T-helper 2 cell treated with Interferon-gamma antibody and Interleukin-4, amounts not matched to agents 5 μg/mL and 100 μg/mL, for 36 hours (primary cell): Measurements from ENCODE around the gene KRT79.

Source experiments
- DNase-seq: peaks from one replicate; pipeline ENCODE4 v3.0.0; 2021; ENCODE audit warnings: low spot score
- H3K27ac Mint-ChIP-seq: one replicate; pipeline ENCODE4 v1.8.0; 2021; ENCODE audit warnings: mild to moderate bottlenecking, mixed read lengths
- H3K27me3 Mint-ChIP-seq: one replicate; pipeline ENCODE4 v1.8.0; 2021; ENCODE audit warnings: low read depth, mixed read lengths
- H3K36me3 Mint-ChIP-seq: one replicate; pipeline ENCODE4 v1.8.0; 2021; ENCODE audit warnings: low read depth, mixed read lengths
- H3K4me1 Mint-ChIP-seq: one replicate; pipeline ENCODE4 v1.8.0; 2021; ENCODE audit warnings: low read depth, mixed read lengths
- H3K4me3 Mint-ChIP-seq: one replicate; pipeline ENCODE4 v1.8.0; 2022; ENCODE audit warnings: mild to moderate bottlenecking, moderate library complexity, mixed read lengths
- H3K9me3 Mint-ChIP-seq: one replicate; pipeline ENCODE4 v1.8.0; 2021; ENCODE audit warnings: mixed read lengths

KRT79 gene

DNA sequence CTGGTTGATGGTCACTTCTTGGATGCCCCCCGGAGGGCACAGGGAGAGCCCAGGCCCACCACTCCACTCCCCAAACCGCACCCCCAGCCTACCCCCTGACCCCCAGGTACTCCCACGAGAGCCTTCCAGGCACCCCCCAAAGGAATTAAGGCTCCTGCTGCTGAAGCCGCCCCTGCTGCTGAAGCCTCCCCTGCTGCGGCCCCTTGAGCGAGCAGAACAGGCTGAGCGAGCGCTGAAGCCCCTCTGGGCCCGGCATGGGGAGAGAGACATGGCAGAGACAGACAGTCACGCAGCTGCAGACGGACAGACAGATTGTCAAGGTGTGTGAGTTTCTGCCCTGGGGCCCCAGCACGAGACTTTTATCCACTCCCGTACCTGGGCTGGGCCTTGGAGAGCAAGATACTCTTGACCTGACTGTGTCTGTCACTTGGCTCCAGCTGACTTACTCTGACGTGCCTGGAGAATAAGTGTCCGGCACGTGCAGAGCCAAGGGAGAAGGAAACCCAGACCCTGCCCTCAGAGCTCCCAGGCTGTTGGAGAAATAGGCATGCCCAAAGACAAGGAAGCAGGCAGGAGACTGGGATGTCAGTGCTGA, 14.6 kb upstream of the KRT79 start, which contains the start of gene KRT78:
Gene KRT78, minus strand, starts transcription at position 334 of the 595 bp plus-strand sequence. Its CDS starts 64 bp downstream, at position 270.
- H3K27ac Mint-ChIP-seq, result no peak within 1 kb of the TSS
- DNase-seq, result no peak
- H3K9me3 Mint-ChIP-seq, result no peaks in the 10 kb centered on the region
- H3K4me3 Mint-ChIP-seq, result no peak within 1 kb of the TSS
- H3K36me3 Mint-ChIP-seq, result no peaks in the 10 kb centered on the region
- no peaks in the 10 kb centered on the region for H3K4me1 Mint-ChIP-seq
- peaks cover 14% of the 10 kb centered on the region for H3K27me3 Mint-ChIP-seq

DNA sequence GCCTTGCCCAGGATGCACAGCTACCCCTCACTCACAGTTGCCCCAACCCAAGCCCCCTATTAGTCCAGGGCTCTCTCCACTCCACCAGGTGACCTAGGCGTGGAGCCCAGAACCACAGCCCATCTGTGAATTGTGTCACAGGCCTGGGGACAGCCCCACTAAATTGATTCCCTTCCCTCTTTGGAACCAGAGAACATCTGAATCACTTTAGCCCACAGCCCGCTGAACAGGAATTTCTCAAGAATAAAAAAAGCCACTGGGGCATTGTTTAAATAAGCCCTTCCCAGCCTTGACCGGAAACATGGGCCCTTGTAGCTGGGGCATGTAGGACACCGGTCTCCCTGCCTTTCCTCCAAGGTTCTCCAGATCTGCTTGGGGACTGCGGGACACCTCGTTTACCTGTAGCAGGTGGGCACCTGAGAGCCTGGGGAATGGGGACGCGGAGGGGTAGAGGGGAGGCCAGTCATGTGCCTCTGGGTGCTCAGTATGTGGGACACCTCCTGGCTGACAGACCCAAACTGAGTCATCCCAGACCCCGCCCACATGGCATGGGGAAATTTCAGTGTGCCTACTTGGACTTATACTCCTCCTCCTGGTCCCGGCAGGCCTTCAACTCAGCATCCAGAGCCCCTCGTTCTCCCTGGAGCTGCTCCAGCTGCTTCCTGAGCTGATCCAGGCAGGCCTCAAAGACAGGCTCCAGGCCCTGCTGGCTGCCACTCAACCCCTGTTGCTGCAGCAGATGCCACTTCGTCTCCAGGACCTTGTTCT, 13.4 kb upstream of the KRT79 start:
- no peaks in the 10 kb centered on the region for H3K9me3 Mint-ChIP-seq
- H3K27me3 Mint-ChIP-seq, result peaks cover 10% of the 10 kb centered on the region
- no peak for DNase-seq
- H3K36me3 Mint-ChIP-seq, result no peaks in the 10 kb centered on the region
- no peak overlapping the region for H3K4me3 Mint-ChIP-seq
- H3K4me1 Mint-ChIP-seq, result no peaks in the 10 kb centered on the region
- H3K27ac Mint-ChIP-seq, result no peak overlapping the region

GRCh38 chr12:52846356-52846970, 12.4 kb upstream of the KRT79 start:
- Mint-ChIP-seq H3K4me1 (no peaks in the 10 kb centered on the region), H3K27ac (no peak overlapping the region), H3K9me3 (no peaks in the 10 kb centered on the region), H3K27me3 (peaks cover 3% of the 10 kb centered on the region), H3K4me3 (no peak overlapping the region), H3K36me3 (no peaks in the 10 kb centered on the region)
- DNase-seq, result no peak

DNA sequence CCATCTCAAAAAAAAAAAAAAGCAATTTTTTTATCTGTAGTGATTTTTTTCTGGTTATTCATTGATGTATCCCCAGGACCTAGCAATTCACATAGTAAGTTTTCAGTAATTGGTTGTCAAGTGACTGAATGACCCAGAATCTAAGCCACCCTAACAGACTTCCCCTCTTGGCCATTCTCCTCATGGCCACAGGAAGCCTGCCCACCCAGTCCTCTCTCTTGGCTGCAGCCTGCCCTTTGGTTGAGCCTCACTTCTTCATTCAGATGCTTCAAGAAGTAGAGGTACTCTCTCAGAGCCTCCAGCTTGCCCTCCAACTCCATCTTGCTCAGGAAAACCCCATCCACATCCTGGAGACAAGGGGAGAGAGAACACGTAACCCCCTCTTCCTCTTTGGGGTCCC, 11.8 kb upstream of the KRT79 start:
- peaks cover 3% of the 10 kb centered on the region for H3K27me3 Mint-ChIP-seq
- no peak overlapping the region for H3K4me3 Mint-ChIP-seq
- no peaks in the 10 kb centered on the region for H3K4me1 Mint-ChIP-seq
- H3K9me3 Mint-ChIP-seq, result no peaks in the 10 kb centered on the region
- no peak for DNase-seq
- H3K36me3 Mint-ChIP-seq, result no peaks in the 10 kb centered on the region
- no peak overlapping the region for H3K27ac Mint-ChIP-seq

- H3K27me3 Mint-ChIP-seq, result no peaks in the 10 kb centered on the region
- no peak overlapping the region for H3K4me3 Mint-ChIP-seq
- no peaks in the 10 kb centered on the region for H3K4me1 Mint-ChIP-seq
- H3K27ac Mint-ChIP-seq, result no peak overlapping the region
- no peaks in the 10 kb centered on the region for H3K36me3 Mint-ChIP-seq
- DNase-seq, result no peak
- H3K9me3 Mint-ChIP-seq, result no peaks in the 10 kb centered on the region
Observed at GRCh38 chr12:52844386-52844785, 10.3 kb upstream of the KRT79 start.

GRCh38 chr12:52839436-52840105, 5.5 kb upstream of the KRT79 start:
- no peak for DNase-seq
- Mint-ChIP-seq H3K4me1 (peaks cover 15% of the 10 kb centered on the region), H3K4me3 (no peak overlapping the region), H3K9me3 (no peaks in the 10 kb centered on the region), H3K27me3 (peaks cover 3% of the 10 kb centered on the region), H3K36me3 (no peaks in the 10 kb centered on the region), H3K27ac (no peak overlapping the region)

- Mint-ChIP-seq H3K36me3 (no peaks in the 10 kb centered on the region), H3K27me3 (peaks cover 3% of the 10 kb centered on the region), H3K4me3 (no peak overlapping the region), H3K9me3 (no peaks in the 10 kb centered on the region), H3K4me1 (peaks cover 15% of the 10 kb centered on the region), H3K27ac (no peak overlapping the region)
- DNase-seq, result no peak
Observed at GRCh38 chr12:52838609-52839435, 4.7 kb upstream of the KRT79 start.

GRCh38 chr12:52837781-52838608, 3.9 kb upstream of the KRT79 start:
- no peak for DNase-seq
- no peaks in the 10 kb centered on the region for H3K36me3 Mint-ChIP-seq
- peaks cover 3% of the 10 kb centered on the region for H3K27me3 Mint-ChIP-seq
- no peaks in the 10 kb centered on the region for H3K9me3 Mint-ChIP-seq
- H3K27ac Mint-ChIP-seq, result no peak overlapping the region
- H3K4me3 Mint-ChIP-seq, result no peak overlapping the region
- peaks cover 15% of the 10 kb centered on the region for H3K4me1 Mint-ChIP-seq

DNA sequence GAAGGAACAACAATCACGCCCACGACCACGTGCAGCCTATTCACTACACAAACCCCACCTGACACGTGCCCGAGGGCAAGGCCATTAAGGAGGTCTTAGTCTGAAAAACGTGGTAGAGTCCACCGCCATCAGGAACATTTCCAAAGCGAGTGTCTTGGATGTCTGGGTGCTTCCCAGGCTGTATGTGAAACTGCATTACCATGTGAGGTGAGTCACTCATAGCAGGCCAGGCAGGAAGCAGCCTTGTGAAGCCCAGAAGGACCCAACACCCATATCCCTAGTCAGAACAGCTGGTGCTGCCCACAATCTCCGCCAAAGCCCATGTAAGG, 3.3 kb upstream of the KRT79 start:
- Mint-ChIP-seq H3K27me3 (peaks cover 3% of the 10 kb centered on the region), H3K4me3 (no peak overlapping the region), H3K36me3 (no peaks in the 10 kb centered on the region), H3K27ac (no peak overlapping the region), H3K9me3 (no peaks in the 10 kb centered on the region), H3K4me1 (peaks cover 15% of the 10 kb centered on the region)
- peak; percentile 16 for DNase-seq

DNA sequence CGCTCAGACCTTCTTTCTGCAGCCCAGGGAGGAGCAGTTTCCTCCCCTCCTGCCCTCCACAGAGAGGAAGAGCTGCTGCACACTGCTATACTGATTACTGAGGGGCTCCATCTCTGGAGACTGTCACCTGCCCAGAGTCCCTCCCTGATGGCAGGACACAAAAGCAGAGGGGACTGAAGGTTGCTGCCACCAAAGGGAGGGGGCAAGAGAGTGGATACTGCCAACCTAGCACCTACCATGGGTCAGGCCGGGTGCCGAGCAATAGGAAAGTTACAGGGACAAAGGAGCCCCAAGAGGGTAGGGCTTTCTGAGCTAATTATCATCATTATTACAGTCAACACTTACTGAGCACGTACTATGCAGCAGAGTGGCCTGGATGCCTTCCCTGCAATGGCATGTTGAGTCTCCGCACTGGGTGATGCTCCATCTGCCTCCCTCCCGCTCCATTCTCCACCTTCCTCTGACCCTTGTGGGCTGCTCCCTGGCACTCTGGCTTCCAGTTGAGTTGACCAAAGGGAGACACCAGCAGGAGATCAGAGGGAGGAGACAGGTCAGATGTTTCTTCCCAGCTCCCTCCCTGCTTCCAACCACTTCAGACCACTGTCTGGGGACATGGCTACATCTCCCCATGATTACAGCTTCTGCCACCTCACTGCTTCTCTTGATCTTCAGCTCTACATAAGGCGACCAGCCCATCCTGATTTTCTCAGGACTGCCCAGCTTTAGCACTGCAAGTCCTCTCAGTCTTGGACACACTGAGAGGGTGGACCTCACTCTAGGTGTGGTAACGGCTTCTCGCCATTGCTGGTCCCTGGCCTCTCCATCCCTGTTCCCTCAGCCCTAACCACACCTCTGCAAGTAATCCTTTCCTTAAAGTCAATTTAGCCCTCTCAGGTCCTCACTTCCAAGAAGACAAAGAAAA, 2.6 kb upstream of the KRT79 start:
- H3K27ac Mint-ChIP-seq, result peak overlapping the region; percentile 28

GRCh38 chr12:52836042-52836466, 1.9 kb upstream of the KRT79 start:
- peak overlapping the region; percentile 28 for H3K27ac Mint-ChIP-seq

More for the DNA sequence above, 2.6 kb upstream of the KRT79 start:
- Mint-ChIP-seq H3K9me3 (no peaks in the 10 kb centered on the region), H3K27me3 (peaks cover 3% of the 10 kb centered on the region), H3K4me3 (peak overlapping the region; percentile 8), H3K4me1 (peaks cover 15% of the 10 kb centered on the region), H3K36me3 (no peaks in the 10 kb centered on the region)
- no peak for DNase-seq

More at GRCh38 chr12:52836042-52836466, 1.9 kb upstream of the KRT79 start:
- peak; percentile 78 for DNase-seq
- no peaks in the 10 kb centered on the region for H3K36me3 Mint-ChIP-seq
- peaks cover 15% of the 10 kb centered on the region for H3K4me1 Mint-ChIP-seq
- H3K27me3 Mint-ChIP-seq, result peaks cover 3% of the 10 kb centered on the region
- H3K9me3 Mint-ChIP-seq, result no peaks in the 10 kb centered on the region
- peak overlapping the region; percentile 8 for H3K4me3 Mint-ChIP-seq
